ENCODE data around the gene WDR17.

Gene WDR17

DNA sequence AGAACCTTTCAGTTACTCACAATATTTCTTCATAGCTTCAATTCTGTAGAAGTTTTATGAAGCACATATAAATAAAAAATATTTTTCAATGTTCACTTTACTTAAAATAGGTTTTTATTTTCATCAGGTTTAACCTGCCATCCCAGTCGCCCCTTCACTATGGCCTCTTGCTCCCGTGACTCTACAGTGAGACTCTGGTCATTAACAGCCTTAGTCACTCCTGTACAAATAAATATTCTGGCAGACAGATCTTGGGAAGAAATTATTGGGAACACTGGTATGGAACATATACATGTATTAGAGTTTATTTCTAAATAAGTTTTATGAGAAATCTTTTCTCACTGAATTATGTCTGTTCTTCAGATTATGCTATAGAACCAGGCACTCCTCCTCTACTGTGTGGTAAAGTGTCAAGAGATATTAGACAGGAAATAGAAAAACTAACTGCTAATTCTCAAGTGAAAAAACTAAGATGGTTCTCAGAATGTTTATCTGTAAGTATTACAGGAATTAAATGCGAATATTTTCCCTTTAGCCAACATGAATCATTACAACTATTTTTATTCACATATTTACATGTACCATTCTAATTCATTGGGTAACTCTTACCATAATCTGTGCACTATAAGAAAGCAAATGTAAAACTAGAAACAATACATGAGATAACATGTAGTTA is 84.2 kb downstream of the WDR17 start:
- Histone ChIP-seq H2BK120ac (ENCODE audit: low read depth, low read length) (no peak overlapping the region), H2BK5ac (ENCODE audit: low read depth, low read length, poor library complexity, severe bottlenecking) (no peak overlapping the region), H2AFZ (ENCODE audit: low read depth, low read length) (no peak overlapping the region), H3K4me3 (ENCODE audit: insufficient read depth in 1 of 2, low read depth in 1 of 2, low read length in 2 of 2) (no peak overlapping the region), H2AK5ac (ENCODE audit: low read length, severe bottlenecking) (no peak overlapping the region), H3K27ac (ENCODE audit: low read length, poor library complexity, severe bottlenecking) (no peak overlapping the region), H2BK15ac (ENCODE audit: low read depth, poor library complexity, severe bottlenecking) (no peak overlapping the region), H4K8ac (ENCODE audit: low read length) (no peak overlapping the region), H3K9me3 (ENCODE audit: control insufficient read depth, low read length) (no peaks in the 10 kb centered on the region), H3K23ac (ENCODE audit: low read length in 2 of 2) (no peak overlapping the region), H3K14ac (ENCODE audit: low read length in 2 of 2) (no peak overlapping the region), H3K36me3 (ENCODE audit: control insufficient read depth in 1 of 2, insufficient read depth in 2 of 2, low read depth in 1 of 2, low read length in 2 of 2) (no peaks in the 10 kb centered on the region), H3K9ac (ENCODE audit: low read length) (no peak overlapping the region), H3K79me1 (replicated peaks; ENCODE audit: low read length, poor library complexity, severe bottlenecking) (no peaks in the 10 kb centered on the region), H3K27me3 (ENCODE audit: control insufficient read depth in 1 of 2, insufficient read depth in 1 of 2, low read length in 2 of 2) (no peaks in the 10 kb centered on the region), H3K4me2 (ENCODE audit: low read length, poor library complexity, severe bottlenecking) (no peak overlapping the region), H3K18ac (ENCODE audit: low read depth in 1 of 2, low read length in 2 of 2) (no peak overlapping the region), H3K4me1 (ENCODE audit: control insufficient read depth, insufficient read depth, low read depth, low read length) (no peaks in the 10 kb centered on the region), H4K91ac (ENCODE audit: low read length) (no peak overlapping the region), H2BK12ac (ENCODE audit: low read length in 2 of 2) (no peak overlapping the region), H3K4ac (ENCODE audit: low read depth in 1 of 2, low read length in 2 of 2) (no peak overlapping the region)
- 65% methylated on average over 3 of the region's 3 CpGs for WGBS
- peak; percentile 24 for DNase-seq

DNA sequence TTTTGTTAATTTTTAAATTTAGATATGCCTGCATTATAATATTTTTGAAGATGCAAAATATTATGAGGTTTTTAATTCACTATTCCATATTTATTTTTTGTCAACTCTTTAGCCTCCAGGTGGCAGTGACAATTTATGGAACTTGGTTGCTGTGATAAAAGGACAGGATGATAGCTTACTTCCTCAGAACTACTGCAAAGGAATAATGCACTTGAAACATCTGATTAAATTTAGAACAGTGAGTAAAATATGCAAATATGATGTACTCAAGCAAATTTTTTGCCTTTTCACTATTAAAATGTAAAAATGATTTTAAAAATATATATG is 84.7 kb downstream of the WDR17 start:
- Histone ChIP-seq H3K14ac (ENCODE audit: low read length in 2 of 2) (no peak overlapping the region), H2AK5ac (ENCODE audit: low read length, severe bottlenecking) (no peak overlapping the region), H4K91ac (ENCODE audit: low read length) (no peak overlapping the region), H2BK120ac (ENCODE audit: low read depth, low read length) (no peak overlapping the region), H3K4ac (ENCODE audit: low read depth in 1 of 2, low read length in 2 of 2) (no peak overlapping the region), H3K27ac (ENCODE audit: low read length, poor library complexity, severe bottlenecking) (no peak overlapping the region), H3K18ac (ENCODE audit: low read depth in 1 of 2, low read length in 2 of 2) (no peak overlapping the region), H2BK12ac (ENCODE audit: low read length in 2 of 2) (no peak overlapping the region), H3K27me3 (ENCODE audit: control insufficient read depth in 1 of 2, insufficient read depth in 1 of 2, low read length in 2 of 2) (no peaks in the 10 kb centered on the region), H3K23ac (ENCODE audit: low read length in 2 of 2) (no peak overlapping the region), H3K9ac (ENCODE audit: low read length) (no peak overlapping the region), H3K79me1 (replicated peaks; ENCODE audit: low read length, poor library complexity, severe bottlenecking) (no peaks in the 10 kb centered on the region), H3K36me3 (ENCODE audit: control insufficient read depth in 1 of 2, insufficient read depth in 2 of 2, low read depth in 1 of 2, low read length in 2 of 2) (no peaks in the 10 kb centered on the region), H3K4me1 (ENCODE audit: control insufficient read depth, insufficient read depth, low read depth, low read length) (no peaks in the 10 kb centered on the region), H3K4me2 (ENCODE audit: low read length, poor library complexity, severe bottlenecking) (no peak overlapping the region), H2AFZ (ENCODE audit: low read depth, low read length) (no peak overlapping the region), H3K4me3 (ENCODE audit: insufficient read depth in 1 of 2, low read depth in 1 of 2, low read length in 2 of 2) (no peak overlapping the region), H2BK5ac (ENCODE audit: low read depth, low read length, poor library complexity, severe bottlenecking) (no peak overlapping the region), H3K9me3 (ENCODE audit: control insufficient read depth, low read length) (no peaks in the 10 kb centered on the region), H2BK15ac (ENCODE audit: low read depth, poor library complexity, severe bottlenecking) (no peak overlapping the region), H4K8ac (ENCODE audit: low read length) (no peak overlapping the region)
- DNase-seq, result peak; percentile 32

DNA sequence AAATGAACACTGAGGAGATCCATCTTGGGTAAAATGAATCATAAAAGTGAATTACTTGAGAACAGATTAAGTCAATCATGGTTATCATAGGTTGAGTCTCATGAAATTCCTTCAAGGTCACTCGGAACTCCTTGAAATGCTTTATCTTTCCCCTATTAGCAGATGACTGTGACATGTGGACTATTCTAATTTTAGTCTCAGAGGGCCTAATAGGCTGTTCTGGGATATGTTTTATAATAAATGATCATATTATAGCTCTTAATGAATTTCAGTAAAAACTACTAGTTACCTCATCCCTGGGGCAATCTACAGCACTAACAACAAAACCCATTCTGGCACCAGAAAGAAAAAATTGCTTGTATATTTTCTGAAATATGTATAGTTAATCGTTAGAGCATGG is 85.1 kb downstream of the WDR17 start:
- WGBS, result no CpG with 5 or more reads among the region's 2 CpGs
- Histone ChIP-seq H2BK12ac (ENCODE audit: low read length in 2 of 2) (no peak overlapping the region), H3K36me3 (ENCODE audit: control insufficient read depth in 1 of 2, insufficient read depth in 2 of 2, low read depth in 1 of 2, low read length in 2 of 2) (no peaks in the 10 kb centered on the region), H3K27me3 (ENCODE audit: control insufficient read depth in 1 of 2, insufficient read depth in 1 of 2, low read length in 2 of 2) (no peaks in the 10 kb centered on the region), H3K9me3 (ENCODE audit: control insufficient read depth, low read length) (no peaks in the 10 kb centered on the region), H3K4me1 (ENCODE audit: control insufficient read depth, insufficient read depth, low read depth, low read length) (no peaks in the 10 kb centered on the region), H2AK5ac (ENCODE audit: low read length, severe bottlenecking) (no peak overlapping the region), H3K4me3 (ENCODE audit: insufficient read depth in 1 of 2, low read depth in 1 of 2, low read length in 2 of 2) (no peak overlapping the region), H2BK15ac (ENCODE audit: low read depth, poor library complexity, severe bottlenecking) (no peak overlapping the region), H3K18ac (ENCODE audit: low read depth in 1 of 2, low read length in 2 of 2) (no peak overlapping the region), H3K4ac (ENCODE audit: low read depth in 1 of 2, low read length in 2 of 2) (no peak overlapping the region), H2BK5ac (ENCODE audit: low read depth, low read length, poor library complexity, severe bottlenecking) (no peak overlapping the region), H3K14ac (ENCODE audit: low read length in 2 of 2) (no peak overlapping the region), H3K27ac (ENCODE audit: low read length, poor library complexity, severe bottlenecking) (no peak overlapping the region), H2AFZ (ENCODE audit: low read depth, low read length) (no peak overlapping the region), H3K4me2 (ENCODE audit: low read length, poor library complexity, severe bottlenecking) (no peak overlapping the region), H3K79me1 (replicated peaks; ENCODE audit: low read length, poor library complexity, severe bottlenecking) (no peaks in the 10 kb centered on the region), H3K9ac (ENCODE audit: low read length) (no peak overlapping the region), H3K23ac (ENCODE audit: low read length in 2 of 2) (no peak overlapping the region), H4K8ac (ENCODE audit: low read length) (no peak overlapping the region), H2BK120ac (ENCODE audit: low read depth, low read length) (no peak overlapping the region), H4K91ac (ENCODE audit: low read length) (no peak overlapping the region)
- DNase-seq, result no peak

DNA sequence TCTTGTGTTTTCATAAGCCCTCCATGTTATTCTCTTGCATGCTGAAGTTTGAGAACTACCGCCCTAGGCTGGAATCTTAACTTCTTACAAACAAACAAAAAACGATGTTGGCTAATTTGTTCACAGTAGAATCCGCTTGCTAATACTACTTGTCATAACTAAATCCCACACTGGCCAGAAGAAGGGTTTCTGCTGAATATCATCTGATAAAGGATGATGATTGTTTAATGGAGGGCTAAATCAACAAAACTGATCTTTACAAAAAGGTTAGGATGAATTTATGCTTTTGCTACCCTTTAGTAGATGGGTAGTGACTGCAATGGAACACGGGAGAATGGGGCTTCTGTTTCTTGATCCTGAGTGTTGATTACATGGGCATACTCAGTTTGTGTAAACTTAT is 87.5 kb downstream of the WDR17 start:
- Histone ChIP-seq H3K4ac (ENCODE audit: low read depth in 1 of 2, low read length in 2 of 2) (no peak overlapping the region), H2BK5ac (ENCODE audit: low read depth, low read length, poor library complexity, severe bottlenecking) (no peak overlapping the region), H2BK120ac (ENCODE audit: low read depth, low read length) (no peak overlapping the region), H3K9me3 (ENCODE audit: control insufficient read depth, low read length) (no peaks in the 10 kb centered on the region), H3K4me3 (ENCODE audit: insufficient read depth in 1 of 2, low read depth in 1 of 2, low read length in 2 of 2) (no peak overlapping the region), H2AFZ (ENCODE audit: low read depth, low read length) (no peak overlapping the region), H3K27ac (ENCODE audit: low read length, poor library complexity, severe bottlenecking) (no peak overlapping the region), H3K23ac (ENCODE audit: low read length in 2 of 2) (no peak overlapping the region), H3K4me2 (ENCODE audit: low read length, poor library complexity, severe bottlenecking) (no peak overlapping the region), H3K4me1 (ENCODE audit: control insufficient read depth, insufficient read depth, low read depth, low read length) (no peaks in the 10 kb centered on the region), H3K36me3 (ENCODE audit: control insufficient read depth in 1 of 2, insufficient read depth in 2 of 2, low read depth in 1 of 2, low read length in 2 of 2) (no peaks in the 10 kb centered on the region), H3K18ac (ENCODE audit: low read depth in 1 of 2, low read length in 2 of 2) (no peak overlapping the region), H2BK12ac (ENCODE audit: low read length in 2 of 2) (no peak overlapping the region), H2AK5ac (ENCODE audit: low read length, severe bottlenecking) (peak overlapping the region; percentile 82), H3K14ac (ENCODE audit: low read length in 2 of 2) (no peak overlapping the region), H3K27me3 (ENCODE audit: control insufficient read depth in 1 of 2, insufficient read depth in 1 of 2, low read length in 2 of 2) (no peaks in the 10 kb centered on the region), H3K9ac (ENCODE audit: low read length) (no peak overlapping the region), H4K8ac (ENCODE audit: low read length) (no peak overlapping the region), H3K79me1 (replicated peaks; ENCODE audit: low read length, poor library complexity, severe bottlenecking) (no peaks in the 10 kb centered on the region), H4K91ac (ENCODE audit: low read length) (no peak overlapping the region), H2BK15ac (ENCODE audit: low read depth, poor library complexity, severe bottlenecking) (no peak overlapping the region)
- peak; percentile 3 for DNase-seq
- 92% methylated on average over 3 of the region's 4 CpGs for WGBS
